ENCODE data around the gene STK17A.

Gene STK17A

DNA sequence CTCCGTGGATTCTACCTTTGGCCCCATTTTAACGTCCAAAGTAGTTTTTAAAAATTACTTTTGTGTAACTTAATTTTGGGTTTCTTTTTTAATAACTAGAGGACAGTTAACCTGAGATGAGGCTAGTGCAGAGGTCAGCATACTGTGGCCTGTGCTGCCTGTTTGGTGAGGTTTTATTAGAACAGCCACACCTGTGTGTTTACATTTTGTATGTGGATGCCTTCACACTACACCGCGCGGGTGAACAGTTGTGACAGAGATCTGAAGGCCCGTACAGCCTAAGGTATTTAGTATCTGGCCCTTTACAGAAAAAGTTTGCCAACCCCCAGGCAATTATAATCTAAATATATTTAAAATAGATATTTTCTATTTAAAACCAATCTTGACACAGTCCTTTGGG is 46.9 kb downstream of the STK17A start:
- TF ChIP-seq GATA2 (IDR thresholded peaks at IDR 0.05; ENCODE audit: low read depth, low read length) (no peak), GATA3 (IDR thresholded peaks at IDR 0.05; ENCODE audit: low read depth, low read length) (no peak)

DNA sequence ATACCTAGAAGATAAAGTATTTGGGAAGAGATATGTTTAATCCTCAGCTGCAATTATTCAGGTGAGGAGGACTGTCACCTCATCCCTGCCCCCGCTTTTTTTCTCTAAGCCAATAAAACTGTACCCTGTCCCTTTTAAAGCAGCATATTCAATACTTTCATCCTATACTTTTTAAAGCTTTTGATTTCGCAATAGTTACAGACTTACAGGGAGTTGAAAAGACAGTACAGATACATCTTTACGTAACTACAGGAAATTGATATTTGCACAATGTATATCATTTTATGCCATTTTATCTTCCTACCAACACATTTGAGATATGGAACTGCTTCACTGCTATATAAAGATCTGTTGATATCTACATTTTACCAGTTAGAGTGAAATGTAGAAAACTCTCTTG is 47.6 kb downstream of the STK17A start:
- TF ChIP-seq GATA2 (IDR thresholded peaks at IDR 0.05; ENCODE audit: low read depth, low read length) (no peak), GATA3 (IDR thresholded peaks at IDR 0.05; ENCODE audit: low read depth, low read length) (no peak)

DNA sequence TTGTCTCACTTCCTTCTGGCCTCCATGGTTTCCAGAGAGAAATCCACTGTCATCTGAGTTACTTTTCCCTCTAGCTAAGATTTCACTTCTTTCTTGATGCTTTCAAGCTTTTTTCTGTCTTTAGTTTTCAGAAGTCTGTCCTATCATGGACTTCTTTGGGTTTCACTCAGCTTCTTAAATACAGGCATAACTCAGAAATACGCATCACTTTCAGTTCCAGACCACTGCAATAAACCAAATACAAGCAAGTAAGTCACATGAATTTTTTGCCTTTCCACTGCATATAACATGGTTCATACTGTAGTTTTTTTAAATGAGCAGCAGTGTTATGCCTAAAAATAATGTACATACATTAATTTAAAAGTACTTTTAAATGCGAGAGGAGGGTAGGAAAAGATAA is 48.7 kb downstream of the STK17A start:
- TF ChIP-seq GATA2 (IDR thresholded peaks at IDR 0.05; ENCODE audit: low read depth, low read length) = no peak
- TF ChIP-seq GATA3 (IDR thresholded peaks at IDR 0.05; ENCODE audit: low read depth, low read length) = no peak

DNA sequence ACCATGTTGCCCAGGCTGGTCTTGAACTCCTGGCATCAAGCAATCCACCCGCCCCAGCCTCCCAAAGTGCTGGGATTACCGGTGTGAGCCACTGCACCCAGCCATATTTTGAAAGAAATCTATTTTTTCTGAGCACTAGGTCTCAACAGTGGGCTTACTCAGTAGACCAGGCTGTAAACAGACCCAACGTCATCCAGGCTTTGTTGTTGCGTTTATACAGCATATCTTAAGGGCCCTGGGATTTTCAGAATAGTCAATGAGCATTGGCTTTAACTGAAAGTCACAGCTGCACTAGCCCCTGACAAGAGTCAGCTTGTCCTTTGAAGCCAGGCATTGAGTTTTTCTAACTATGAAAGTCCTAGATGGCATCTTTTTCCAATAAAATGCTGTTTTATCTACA is 49.8 kb downstream of the STK17A start:
- TF ChIP-seq GATA2 (IDR thresholded peaks at IDR 0.05; ENCODE audit: low read depth, low read length) (no peak), GATA3 (IDR thresholded peaks at IDR 0.05; ENCODE audit: low read depth, low read length) (no peak)

DNA sequence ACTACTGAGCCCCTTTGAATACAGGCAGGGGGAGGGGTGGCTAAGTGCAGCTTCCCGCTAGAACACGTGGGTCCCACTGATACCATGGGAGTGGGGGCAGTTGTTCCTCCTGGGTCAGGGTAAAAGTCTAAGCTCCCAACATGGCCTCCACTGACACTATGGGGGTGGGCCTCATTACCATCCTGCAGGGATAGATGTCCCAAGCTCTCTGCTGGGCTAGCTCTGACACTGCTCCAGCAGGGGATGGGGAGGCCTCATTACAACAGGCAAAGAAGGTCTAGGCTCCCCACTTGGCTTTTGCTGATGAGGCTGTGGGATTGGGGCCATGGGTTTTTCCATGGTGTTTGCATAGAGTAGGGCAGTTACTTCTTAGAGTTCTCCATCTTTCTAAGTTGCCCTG is 51.5 kb downstream of the STK17A start:
- no peak for TF ChIP-seq GATA3 (IDR thresholded peaks at IDR 0.05; ENCODE audit: low read depth, low read length)
- TF ChIP-seq GATA2 (IDR thresholded peaks at IDR 0.05; ENCODE audit: low read depth, low read length) = no peak

DNA sequence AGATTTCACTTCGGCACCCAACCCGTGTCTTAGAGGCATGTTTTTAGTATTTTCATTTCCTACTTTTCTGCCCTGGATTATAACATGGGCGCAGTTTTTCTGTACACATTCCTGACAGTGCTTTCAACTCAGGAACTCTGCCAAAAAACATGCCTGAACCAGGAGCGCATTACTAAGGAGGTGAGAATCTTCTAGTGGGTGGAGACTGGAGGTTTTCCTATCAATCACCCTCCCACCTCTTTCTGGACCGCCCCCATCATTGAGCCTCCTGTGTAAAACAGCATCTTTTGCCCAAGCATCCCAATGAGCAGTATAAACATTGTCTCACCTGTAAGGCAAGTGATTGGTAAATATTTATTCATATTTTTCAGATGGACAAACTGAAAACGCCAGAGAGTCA is 53.2 kb downstream of the STK17A start:
- TF ChIP-seq GATA2 (IDR thresholded peaks at IDR 0.05; ENCODE audit: low read depth, low read length) = no peak
- TF ChIP-seq GATA3 (IDR thresholded peaks at IDR 0.05; ENCODE audit: low read depth, low read length) = no peak

DNA sequence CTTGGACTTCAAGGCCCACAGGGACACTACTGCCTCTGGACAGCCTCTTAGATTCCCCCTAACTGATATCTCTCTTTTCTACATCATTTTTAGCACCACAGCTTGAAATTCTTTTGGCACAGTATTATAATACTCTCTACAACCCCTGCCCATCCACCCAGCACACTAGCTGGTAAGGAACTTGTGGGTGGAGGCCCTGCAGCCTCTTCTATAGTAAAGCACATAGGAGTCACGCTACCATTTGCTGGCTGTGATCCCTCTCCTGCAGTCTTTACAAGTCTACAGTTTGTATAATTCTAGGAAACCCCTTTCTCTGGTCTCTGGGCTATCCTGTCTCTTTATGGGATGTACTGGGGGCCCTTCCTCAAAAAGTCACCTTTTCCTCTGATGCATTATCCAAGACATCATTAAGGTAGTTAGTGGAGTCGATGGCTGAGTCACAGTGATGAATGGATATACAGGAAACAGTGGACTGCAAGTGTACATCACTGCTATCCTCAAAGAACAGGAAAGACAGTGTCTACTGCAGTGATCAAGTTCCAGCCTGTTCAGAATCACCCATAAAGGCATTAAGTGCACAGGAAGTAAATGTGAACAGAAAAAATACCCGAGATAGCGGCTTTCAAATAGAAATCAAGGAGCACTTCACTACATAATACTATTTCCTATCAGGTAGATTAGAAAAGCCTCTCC is 54.4 kb downstream of the STK17A start:
- no peak for TF ChIP-seq GATA2 (IDR thresholded peaks at IDR 0.05; ENCODE audit: low read depth, low read length)
- no peak for TF ChIP-seq GATA3 (IDR thresholded peaks at IDR 0.05; ENCODE audit: low read depth, low read length)

DNA sequence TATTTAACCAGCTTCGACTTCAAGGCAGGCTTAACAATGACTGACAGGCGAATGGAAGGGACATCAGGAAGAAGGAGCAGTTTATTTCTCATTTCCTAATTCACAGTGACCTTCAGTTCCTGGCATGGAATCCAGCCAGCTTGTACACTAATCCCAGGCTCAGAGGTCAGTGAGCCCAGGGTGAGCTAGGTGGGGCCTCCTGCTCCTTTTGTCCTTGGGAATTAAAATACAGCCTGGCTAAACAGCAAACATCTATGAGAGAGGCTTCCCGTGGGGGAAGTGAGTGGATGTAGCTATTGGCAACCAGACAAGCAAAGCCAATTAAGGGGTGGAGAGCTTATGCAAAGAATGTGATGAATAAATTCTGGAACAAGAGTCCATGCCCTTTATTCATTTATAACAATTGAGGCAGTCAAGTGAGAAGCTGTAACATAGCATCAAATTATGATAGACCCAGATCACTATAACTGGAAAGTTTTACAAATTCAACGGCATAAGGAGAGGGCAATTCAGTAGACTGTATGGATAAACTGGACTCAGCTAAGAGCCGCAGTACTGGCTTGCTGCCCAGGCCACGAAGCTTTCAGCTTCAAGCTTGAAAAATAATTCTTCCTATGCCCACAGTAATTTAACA is 57.1 kb downstream of the STK17A start:
- TF ChIP-seq GATA2 (IDR thresholded peaks at IDR 0.05; ENCODE audit: low read depth, low read length) (no peak), GATA3 (IDR thresholded peaks at IDR 0.05; ENCODE audit: low read depth, low read length) (no peak)

DNA sequence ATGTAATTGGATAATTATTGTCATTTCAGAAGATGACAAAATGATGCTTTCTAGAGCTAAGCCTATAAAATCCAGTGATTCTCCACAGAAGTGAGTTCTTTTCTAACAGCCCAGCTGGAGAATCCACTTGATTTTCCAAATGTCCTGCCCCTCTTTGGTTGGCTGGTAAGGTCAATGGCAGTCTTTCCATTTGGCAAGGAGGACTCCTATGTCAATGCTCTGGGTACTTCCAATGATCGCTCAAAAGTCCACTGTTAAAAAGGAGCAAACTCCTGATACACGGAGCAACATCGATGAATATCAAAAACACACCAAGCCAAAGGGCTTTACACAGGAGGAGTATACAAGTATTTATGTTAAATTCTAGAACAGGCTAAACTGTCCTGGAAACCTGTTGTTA is 57.8 kb downstream of the STK17A start:
- no peak for TF ChIP-seq GATA2 (IDR thresholded peaks at IDR 0.05; ENCODE audit: low read depth, low read length)

DNA sequence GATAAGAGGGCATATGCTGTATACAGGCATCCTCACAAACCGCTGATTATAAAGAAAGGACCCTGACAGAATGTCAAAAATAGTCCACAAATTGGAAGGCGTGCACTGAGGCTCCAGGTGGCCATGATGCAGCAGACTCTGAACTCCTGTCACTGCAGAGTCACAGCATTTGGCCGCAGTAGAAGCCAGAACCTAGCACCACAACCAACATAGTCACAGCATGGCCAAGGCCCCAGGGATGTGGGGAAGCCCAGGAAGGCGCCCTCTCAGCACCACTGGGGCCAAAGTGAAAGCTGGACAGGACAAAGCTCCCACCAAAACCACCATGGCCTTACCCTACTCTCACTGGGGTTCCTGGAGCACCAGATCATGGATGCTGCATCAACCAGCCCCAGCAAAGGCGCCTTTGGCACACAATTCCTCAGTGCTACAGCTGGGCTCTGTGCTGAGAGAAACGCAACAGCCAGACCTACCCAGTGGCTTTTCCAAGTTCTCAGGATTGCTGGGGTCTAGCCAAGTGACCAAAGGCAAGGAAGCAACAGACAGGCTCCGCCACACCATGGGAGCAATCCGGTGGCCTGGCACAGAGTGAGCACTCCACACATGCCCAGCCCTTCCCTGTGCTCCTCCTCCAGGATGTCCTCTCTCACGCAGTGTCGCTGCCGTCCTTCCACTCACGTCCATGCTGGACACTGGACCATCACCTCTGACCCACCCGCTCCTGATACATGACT is 60.2 kb downstream of the STK17A start:
- no peak for TF ChIP-seq GATA2 (IDR thresholded peaks at IDR 0.05; ENCODE audit: low read depth, low read length)

DNA sequence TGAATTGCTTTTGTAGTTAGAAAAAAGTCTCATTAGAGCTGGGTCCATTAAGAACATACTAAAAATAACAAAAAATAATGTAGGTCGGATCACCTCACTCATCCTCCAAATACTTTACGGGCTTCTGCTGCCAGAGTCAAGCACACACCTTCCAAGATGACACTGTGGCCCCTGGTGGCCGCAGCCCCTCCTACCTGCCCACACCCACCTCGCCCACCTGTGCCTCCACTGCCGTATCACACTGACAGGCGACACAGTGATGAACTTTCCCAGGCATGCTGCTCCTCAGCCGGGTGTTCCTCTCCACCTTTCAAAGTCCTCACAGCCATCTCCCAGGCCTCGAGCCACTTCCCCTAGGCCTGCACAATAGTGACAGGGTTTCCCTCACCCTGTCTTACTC is 60.9 kb downstream of the STK17A start:
- no peak for TF ChIP-seq GATA3 (IDR thresholded peaks at IDR 0.05; ENCODE audit: low read depth, low read length)
- TF ChIP-seq GATA2 (IDR thresholded peaks at IDR 0.05; ENCODE audit: low read depth, low read length) = no peak

DNA sequence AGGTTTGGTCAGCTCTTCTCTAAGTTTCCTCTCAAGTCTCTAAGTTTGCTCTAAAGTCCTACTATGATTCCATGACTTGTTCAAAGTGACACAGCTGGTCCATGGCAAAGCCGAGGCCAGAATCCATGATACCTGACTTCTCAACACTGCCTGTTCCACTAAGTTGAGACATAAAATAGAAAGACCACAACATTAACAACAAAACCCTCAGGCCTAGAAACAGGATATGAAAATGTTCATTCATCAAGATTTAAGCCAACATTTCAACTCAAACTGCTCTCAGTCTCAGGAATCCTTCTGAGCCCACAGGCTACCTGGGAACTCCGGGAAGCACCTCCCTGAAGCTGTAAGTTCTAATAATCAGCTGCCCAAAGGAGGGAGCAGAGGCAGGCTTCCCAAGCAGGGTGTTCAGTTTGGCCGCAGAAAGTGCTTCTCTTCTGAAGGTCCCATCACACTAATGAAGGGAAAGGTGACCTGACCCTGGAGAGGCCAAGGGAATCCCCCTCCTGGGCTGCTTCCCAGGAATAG is 62.9 kb downstream of the STK17A start:
- TF ChIP-seq GATA2 (IDR thresholded peaks at IDR 0.05; ENCODE audit: low read depth, low read length) = no peak
- no peak for TF ChIP-seq GATA3 (IDR thresholded peaks at IDR 0.05; ENCODE audit: low read depth, low read length)

DNA sequence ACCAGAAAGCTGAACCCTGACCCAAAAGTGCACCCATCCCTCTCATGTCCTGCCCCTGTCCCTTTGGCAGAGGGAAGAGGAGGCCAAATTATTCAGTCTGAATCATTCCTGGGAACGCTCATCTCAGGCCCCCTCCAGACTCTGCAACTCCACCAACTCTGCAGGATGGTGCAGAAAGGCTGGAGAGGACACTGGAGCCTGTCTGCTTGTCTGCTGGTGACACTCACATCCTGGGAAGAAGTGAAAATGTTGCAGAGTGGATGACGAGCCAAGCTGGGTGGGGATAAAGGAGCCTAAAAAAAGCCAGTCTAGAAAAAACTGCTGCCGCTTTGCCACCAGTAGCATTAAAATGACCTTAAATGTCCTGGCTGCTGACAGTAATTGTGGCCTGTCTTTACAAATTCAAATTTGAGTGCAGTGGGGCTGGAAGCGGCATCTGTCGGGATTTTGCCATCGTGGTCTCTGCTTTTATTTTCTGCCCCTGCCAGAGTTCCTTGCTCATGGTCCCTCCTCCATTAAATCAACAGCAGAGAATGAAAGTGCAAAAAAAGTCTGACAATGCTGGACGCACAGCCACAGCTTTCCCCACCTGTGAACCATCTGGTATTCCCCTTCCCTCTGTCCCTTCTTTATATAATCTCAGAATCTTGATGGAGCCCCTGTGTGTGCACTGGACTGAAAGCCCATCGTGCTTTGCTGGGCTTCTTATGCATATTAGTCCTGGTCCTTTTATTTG is 63.9 kb downstream of the STK17A start:
- TF ChIP-seq GATA3 (IDR thresholded peaks at IDR 0.05; ENCODE audit: low read depth, low read length) (no peak), GATA2 (IDR thresholded peaks at IDR 0.05; ENCODE audit: low read depth, low read length) (no peak)

DNA sequence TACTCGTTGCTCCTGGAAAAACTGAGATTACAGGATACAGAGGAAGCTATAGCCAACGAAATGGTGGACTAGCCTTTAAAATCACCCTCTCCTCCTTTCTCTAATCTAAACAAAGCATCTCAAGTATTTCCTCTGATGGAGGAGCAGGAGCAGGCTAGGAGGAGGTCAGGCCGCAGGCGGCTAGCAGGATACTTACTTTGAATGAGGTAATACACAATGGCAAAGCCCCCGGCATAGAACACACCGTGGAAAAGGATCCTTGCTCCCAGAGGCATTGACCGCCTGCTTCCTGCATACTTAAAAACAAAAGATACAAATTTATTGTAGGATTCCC is 64.4 kb downstream of the STK17A start:
- TF ChIP-seq GATA3 (IDR thresholded peaks at IDR 0.05; ENCODE audit: low read depth, low read length) = no peak
- TF ChIP-seq GATA2 (IDR thresholded peaks at IDR 0.05; ENCODE audit: low read depth, low read length) = no peak

All from SH-SY5Y (cell line).